ENCODE results near the gene BRAF.
"Not testable (repeated sequence)": the region's sequence is repeated elsewhere in the genome, so short reads cannot be mapped to it uniquely, and the experiment has no call there.

BRAF gene

DNA sequence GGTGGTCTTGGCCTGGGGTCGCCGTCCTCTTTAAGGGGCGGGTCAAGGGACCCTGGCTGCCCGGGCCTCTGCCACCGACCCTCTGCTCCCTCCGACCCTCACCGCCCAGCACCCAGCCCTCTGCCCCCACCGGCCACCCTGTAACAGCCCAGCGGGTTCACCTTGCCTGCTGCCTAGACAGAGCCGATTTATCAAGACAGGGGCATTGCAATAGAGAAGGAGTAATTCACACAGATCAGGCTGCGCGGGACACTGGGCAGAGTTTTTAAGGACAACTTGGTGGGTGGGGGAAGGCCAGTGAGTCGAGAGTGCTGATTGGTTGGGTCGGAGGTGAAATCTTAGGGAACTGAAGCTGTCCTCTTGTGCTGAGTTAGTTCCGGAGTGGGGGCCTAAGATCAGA is 252.8 kb downstream of the BRAF start:
- TF ChIP-seq, protein P1, sequence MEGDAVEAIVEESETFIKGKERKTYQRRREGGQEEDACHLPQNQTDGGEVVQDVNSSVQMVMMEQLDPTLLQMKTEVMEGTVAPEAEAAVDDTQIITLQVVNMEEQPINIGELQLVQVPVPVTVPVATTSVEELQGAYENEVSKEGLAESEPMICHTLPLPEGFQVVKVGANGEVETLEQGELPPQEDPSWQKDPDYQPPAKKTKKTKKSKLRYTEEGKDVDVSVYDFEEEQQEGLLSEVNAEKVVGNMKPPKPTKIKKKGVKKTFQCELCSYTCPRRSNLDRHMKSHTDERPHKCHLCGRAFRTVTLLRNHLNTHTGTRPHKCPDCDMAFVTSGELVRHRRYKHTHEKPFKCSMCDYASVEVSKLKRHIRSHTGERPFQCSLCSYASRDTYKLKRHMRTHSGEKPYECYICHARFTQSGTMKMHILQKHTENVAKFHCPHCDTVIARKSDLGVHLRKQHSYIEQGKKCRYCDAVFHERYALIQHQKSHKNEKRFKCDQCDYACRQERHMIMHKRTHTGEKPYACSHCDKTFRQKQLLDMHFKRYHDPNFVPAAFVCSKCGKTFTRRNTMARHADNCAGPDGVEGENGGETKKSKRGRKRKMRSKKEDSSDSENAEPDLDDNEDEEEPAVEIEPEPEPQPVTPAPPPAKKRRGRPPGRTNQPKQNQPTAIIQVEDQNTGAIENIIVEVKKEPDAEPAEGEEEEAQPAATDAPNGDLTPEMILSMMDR (IDR thresholded peaks at IDR 0.05; ENCODE audit: extremely low read depth, missing control alignments), result no peak
- DNase-seq (ENCODE audit: low spot score), result no peak

DNA sequence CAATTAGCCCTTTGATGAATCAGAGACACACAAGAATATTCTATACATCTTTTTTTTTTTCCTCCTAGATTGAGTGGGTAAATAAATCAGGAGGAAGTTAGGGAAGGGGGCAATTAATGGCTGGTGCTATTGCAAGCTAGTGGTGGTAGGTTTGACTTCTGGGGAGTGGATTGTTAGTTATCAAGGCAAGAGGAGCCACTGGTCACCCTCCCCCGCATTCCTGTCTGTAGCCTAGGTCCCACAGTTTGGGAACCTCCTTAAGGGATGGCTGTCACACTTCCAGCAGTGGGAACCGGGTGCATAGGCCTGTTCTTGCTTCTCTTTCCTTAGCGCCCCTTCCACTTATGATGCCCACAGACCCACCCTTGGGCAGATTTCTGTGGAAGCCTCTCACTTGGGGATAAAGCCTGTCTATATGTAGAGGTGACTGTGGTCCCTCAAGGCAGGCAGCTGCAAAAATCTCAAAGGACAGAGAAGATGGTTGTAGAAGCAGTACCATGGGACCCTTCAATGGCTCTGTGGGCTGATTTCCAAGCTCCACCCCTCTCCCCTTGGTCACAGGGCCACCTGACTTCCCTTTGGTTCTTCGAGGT is 254.3 kb downstream of the BRAF start:
- TF ChIP-seq, protein P1 (IDR thresholded peaks at IDR 0.05; ENCODE audit: extremely low read depth, missing control alignments), result no peak

DNA sequence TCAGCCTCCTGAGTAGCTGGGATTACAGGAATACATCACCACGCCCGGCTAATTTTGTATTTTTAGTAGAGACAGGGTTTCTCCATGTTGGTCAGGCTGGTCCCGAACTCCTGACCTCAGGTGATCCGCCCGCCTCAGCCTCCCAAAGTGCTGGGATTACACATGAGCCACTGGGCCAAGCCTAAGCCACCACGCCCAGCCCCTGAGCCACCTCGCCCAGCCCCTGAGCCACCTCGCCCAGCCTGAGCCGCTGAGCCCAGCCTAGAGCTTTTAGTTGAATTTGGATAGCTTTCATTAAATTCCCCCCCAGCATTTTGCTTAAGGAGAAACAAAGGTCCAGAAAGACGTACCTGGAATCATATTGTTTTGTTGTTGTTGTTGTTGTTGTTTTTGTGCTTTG is 254.9 kb downstream of the BRAF start:
- DNase-seq (ENCODE audit: low spot score), result not testable (repeated sequence)

More for the DNA sequence above, 254.3 kb downstream of the BRAF start:
- no peak for DNase-seq (ENCODE audit: low spot score)

- DNase-seq (ENCODE audit: low spot score), result no peak
- TF ChIP-seq, protein P1 (IDR thresholded peaks at IDR 0.05; ENCODE audit: extremely low read depth, missing control alignments), result no peak
Observed at GRCh38 chr7:140669352-140669751, 255.4 kb downstream of the BRAF start.

Data from GM20000 (cell line).